HCT116 (cell line): ENCODE data around the gene SLC2A13.

Experiments
- CEBPB ChIP-seq: IDR thresholded peaks from 2 replicates; pipeline ENCODE4 v1.6.1; 2012; ENCODE audit warnings: low read depth
- CTCF ChIP-seq, 3 experiments: fragments of 200-600 bp in 1 of 3; sonication (generic) in 1 of 3; IDR thresholded peaks in 2 of 3; conservative IDR thresholded peaks in 1 of 3; 2 replicates each; pipeline ENCODE4 v1.5.1; 2012 to 2017; ENCODE audit warnings: low read depth in 2 of 3, low read length in 2 of 3, antibody characterized with exemption in 1 of 3, borderline replicate concordance in 1 of 3, control low read depth in 1 of 3, mild to moderate bottlenecking in 1 of 3, mixed read lengths in 1 of 3, mixed run types in 1 of 3, moderate library complexity in 1 of 3; ENCODE audit not compliant: insufficient read depth in 1 of 3
- EGR1 ChIP-seq: IDR thresholded peaks from 2 replicates; pipeline ENCODE4 v1.6.1; 2012; ENCODE audit warnings: low read depth
- EZH2 ChIP-seq: fragments of 200-600 bp; sonication (generic); IDR thresholded peaks from 2 replicates; pipeline ENCODE4 v1.6.1; 2017; ENCODE audit warnings: antibody characterized with exemption, mixed run types
- EZH2phosphoT487 ChIP-seq: fragments of 200-600 bp; IDR thresholded peaks from 2 replicates; pipeline ENCODE4 v1.6.1; 2018; ENCODE audit warnings: antibody characterized with exemption, borderline replicate concordance
- POLR2A ChIP-seq: IDR thresholded peaks from 2 replicates; pipeline ENCODE4 v1.7.0; 2011; ENCODE audit warnings: borderline replicate concordance; ENCODE audit not compliant: insufficient read depth, insufficient read length; ENCODE audit errors: extremely low read depth
- POLR2AphosphoS5 ChIP-seq: IDR thresholded peaks from 2 replicates; pipeline ENCODE4 v1.6.1; 2011; ENCODE audit warnings: mild to moderate bottlenecking, low read depth, low read length, moderate library complexity
- SIN3A ChIP-seq: IDR thresholded peaks from 2 replicates; pipeline ENCODE4 v1.6.1; 2012; ENCODE audit warnings: low read depth
- SP1 ChIP-seq: IDR thresholded peaks from 2 replicates; pipeline ENCODE4 v1.6.1; 2012; ENCODE audit warnings: low read depth
- YY1 ChIP-seq: IDR thresholded peaks from 2 replicates; pipeline ENCODE4 v1.6.1; 2011; ENCODE audit warnings: low read length, low read depth, moderate library complexity, mild to moderate bottlenecking; ENCODE audit not compliant: insufficient replicate concordance; ENCODE audit errors: extremely low read depth
- ZFX ChIP-seq: fragments of 450-650 bp; IDR thresholded peaks from 2 replicates; pipeline ENCODE4 v1.6.1; 2017
- ZNF274 ChIP-seq: fragments of 200-500 bp; sonication (Bioruptor generic); IDR thresholded peaks from 2 replicates; pipeline ENCODE4 v1.6.1; 2014; ENCODE audit warnings: mild to moderate bottlenecking, low read depth, low read length, inconsistent platforms
- TF ChIP-seq, protein P1 (sequence below): IDR thresholded peaks from 2 replicates; pipeline ENCODE4 v1.6.1; 2012
- TF ChIP-seq, protein P2 (sequence below): IDR thresholded peaks from 2 replicates; pipeline ENCODE4 v1.6.1; 2012; ENCODE audit warnings: low read depth

- TF ChIP-seq YY1, result no peak
- TF ChIP-seq CTCF (IDR thresholded peaks at IDR 0.05 in 2 of 3, conservative IDR thresholded peaks at IDR 0.05 in 1 of 3; ENCODE audit: borderline replicate concordance in 1 of 3, insufficient read depth in 1 of 3, low read depth in 2 of 3, low read length in 2 of 3), result no peak
- TF ChIP-seq POLR2A, result no peak
- no peak for TF ChIP-seq CEBPB
- no peak for TF ChIP-seq EZH2
- TF ChIP-seq, protein P1, sequence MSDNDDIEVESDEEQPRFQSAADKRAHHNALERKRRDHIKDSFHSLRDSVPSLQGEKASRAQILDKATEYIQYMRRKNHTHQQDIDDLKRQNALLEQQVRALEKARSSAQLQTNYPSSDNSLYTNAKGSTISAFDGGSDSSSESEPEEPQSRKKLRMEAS, result no peak
- no peak for TF ChIP-seq SP1
- TF ChIP-seq ZFX, result no peak
- TF ChIP-seq POLR2AphosphoS5, result no peak
- TF ChIP-seq, protein P2, sequence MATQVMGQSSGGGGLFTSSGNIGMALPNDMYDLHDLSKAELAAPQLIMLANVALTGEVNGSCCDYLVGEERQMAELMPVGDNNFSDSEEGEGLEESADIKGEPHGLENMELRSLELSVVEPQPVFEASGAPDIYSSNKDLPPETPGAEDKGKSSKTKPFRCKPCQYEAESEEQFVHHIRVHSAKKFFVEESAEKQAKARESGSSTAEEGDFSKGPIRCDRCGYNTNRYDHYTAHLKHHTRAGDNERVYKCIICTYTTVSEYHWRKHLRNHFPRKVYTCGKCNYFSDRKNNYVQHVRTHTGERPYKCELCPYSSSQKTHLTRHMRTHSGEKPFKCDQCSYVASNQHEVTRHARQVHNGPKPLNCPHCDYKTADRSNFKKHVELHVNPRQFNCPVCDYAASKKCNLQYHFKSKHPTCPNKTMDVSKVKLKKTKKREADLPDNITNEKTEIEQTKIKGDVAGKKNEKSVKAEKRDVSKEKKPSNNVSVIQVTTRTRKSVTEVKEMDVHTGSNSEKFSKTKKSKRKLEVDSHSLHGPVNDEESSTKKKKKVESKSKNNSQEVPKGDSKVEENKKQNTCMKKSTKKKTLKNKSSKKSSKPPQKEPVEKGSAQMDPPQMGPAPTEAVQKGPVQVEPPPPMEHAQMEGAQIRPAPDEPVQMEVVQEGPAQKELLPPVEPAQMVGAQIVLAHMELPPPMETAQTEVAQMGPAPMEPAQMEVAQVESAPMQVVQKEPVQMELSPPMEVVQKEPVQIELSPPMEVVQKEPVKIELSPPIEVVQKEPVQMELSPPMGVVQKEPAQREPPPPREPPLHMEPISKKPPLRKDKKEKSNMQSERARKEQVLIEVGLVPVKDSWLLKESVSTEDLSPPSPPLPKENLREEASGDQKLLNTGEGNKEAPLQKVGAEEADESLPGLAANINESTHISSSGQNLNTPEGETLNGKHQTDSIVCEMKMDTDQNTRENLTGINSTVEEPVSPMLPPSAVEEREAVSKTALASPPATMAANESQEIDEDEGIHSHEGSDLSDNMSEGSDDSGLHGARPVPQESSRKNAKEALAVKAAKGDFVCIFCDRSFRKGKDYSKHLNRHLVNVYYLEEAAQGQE, result no peak
- TF ChIP-seq SIN3A, result no peak
- no peak for TF ChIP-seq EGR1
- TF ChIP-seq EZH2phosphoT487, result no peak
- TF ChIP-seq ZNF274, result no peak
Observed at GRCh38 chr12:39915249-39915648, 190.6 kb downstream of the SLC2A13 start.
